ENCODE measurements around the gene PCDHA4. TPM values are rescaled to one million over a fixed set of nuclear protein-coding genes. Genes with fewer than 3 reads are reported as not detected.
"Not testable (repeated sequence)": the region's sequence is repeated elsewhere in the genome, so short reads cannot be mapped to it uniquely, and the experiment has no call there.

Gene PCDHA4
- 4.2 and 5.4 TPM in 2 replicates for total RNA-seq (2014; rRNA removed; shearing (Covaris generic))

GRCh38 chr5:140806834-140807775 lies at the start of gene PCDHA4:
Gene PCDHA4 (plus strand): TSS chr5:140807068.
- in situ Hi-C loops (cut with HindIII; ENCODE audit: low sequenced_read_pairs) = no loop called here
- peak; percentile 63 for DNase-seq (ENCODE audit: low spot score)

DNA sequence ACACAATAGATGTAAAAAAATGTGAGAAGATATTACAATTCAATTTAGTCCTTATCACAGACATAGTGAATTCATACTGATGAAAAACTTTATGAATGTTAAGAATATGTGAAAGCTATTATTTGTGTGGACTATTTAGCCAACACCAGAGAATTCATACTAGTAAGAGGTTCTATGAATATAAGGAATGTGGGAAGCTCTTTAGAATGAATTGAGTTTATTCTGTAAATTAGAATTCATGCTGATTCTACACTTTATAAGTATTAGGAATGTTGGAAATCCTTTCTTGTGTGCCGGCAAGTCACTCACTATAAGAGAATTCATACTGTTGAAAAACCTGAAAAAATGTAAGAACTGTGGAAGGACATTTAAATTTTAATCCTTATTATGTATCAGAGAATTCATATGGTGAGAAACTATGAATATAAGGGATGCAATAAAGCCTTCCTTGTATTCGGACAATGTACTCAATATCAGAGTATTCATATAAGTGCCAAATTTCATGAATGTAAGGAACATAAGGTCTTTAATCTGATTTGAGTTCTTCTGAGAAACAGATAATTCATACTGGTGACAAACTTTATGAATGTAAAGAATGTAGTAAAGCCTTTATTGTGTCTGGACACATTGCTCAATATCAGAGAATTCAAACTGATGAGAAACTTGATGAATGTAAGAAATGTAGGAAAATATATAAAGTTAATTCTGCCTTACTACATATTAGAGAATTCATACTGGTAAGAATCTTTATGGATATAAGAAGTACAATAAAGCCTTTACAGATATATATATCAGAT lies 42.5 kb upstream of the PCDHA4 start:
- DNase-seq (ENCODE audit: low spot score) = no peak
- in situ Hi-C loops (cut with HindIII; ENCODE audit: low sequenced_read_pairs) = no loop called here

DNA sequence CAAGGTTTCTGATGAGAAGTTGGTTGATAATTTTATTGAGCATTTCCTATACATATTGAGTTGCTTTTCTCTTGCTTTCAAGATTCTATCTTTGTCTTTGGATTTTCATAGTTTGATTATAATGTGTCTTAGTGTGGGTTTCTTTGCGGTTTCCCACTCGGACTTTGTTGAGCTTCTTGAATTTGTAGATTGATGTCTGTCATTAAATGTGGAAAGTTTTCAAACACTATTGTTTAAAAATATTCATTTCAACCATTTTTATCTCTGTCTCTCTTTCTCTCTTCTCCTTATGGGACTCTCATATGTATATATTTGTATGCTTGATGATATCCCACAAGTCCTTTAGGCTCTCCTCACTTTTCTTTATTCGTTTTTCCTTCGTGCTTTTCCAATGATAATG lies 39.4 kb upstream of the PCDHA4 start:
- DNase-seq (ENCODE audit: low spot score) = no peak
- in situ Hi-C loops (cut with HindIII; ENCODE audit: low sequenced_read_pairs) = no loop called here

DNA sequence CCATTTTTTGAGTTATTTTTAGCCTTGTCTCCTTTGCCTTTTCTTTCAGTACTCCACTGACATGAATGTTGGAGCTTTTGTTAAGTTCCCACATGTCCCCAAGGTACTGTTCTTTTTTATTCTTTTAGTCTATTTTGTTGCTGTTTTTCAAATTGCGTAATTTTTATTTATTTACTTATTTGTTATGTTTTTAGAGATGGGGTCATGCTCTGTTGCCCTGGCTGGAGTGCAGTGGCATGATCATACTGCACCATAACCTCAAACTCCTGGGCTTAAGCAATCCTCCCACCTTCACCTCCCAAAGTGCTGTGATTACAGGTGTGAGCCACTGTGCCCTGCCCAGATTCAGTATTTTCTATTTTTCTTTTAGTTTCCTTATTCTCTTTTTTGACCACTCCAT lies 26.4 kb upstream of the PCDHA4 start:
- in situ Hi-C loops (cut with HindIII; ENCODE audit: low sequenced_read_pairs) = no loop called here
- DNase-seq (ENCODE audit: low spot score) = no peak

DNA sequence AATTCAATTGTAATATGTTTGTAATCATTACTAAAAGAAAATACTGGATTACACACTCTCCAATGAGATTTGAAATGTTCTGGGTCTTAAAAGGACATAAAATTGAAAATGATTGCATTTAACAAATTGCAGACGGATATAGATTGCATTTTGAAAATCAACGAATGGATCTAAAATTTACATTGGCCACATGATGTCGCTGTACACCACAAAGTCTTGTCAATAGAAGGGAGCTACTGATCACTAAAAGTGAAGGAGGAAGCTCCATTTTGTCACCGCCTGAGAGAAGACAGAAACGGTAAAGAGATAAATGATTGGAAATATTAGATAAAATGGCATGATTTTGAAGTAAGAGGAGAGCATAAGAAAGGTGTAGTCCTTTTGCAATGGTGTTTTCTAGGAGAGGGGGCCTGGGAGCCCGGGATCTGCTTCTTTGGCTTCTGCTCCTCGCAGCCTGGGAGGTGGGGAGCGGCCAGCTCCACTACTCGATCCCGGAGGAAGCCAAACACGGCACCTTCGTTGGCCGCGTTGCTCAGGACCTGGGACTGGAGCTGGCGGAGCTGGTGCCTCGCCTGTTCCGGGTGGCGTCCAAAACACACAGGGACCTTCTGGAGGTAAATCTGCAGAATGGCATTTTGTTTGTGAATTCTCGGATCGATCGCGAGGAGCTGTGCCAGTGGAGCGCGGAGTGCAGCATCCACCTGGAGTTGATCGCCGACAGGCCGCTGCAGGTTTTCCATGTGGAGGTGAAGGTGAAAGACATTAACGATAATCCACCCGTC lies 20.8 kb upstream of the PCDHA4 start, which contains the start of gene PCDHA1:
Gene PCDHA1 (plus strand): TSS at position 236 of the 782 bp plus-strand sequence.
- in situ Hi-C loops (cut with HindIII; ENCODE audit: low sequenced_read_pairs) = no loop called here

DNA sequence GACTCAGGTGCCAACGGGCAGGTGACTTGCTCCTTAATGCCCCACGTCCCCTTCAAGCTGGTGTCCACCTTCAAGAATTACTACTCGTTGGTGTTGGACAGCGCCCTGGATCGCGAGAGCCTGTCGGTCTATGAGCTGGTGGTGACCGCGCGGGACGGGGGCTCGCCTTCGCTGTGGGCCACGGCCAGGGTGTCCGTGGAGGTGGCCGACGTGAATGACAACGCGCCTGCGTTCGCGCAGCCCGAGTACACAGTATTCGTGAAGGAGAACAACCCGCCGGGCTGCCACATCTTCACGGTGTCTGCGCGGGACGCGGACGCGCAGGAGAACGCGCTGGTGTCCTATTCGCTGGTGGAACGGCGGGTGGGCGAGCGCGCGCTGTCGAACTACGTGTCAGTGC lies 19.4 kb upstream of the PCDHA4 start:
- DNase-seq (ENCODE audit: low spot score); in situ Hi-C loops (cut with HindIII; ENCODE audit: low sequenced_read_pairs): not testable (repeated sequence)

More for the DNA sequence above, 20.8 kb upstream of the PCDHA4 start, which contains the start of gene PCDHA1:
- peak; percentile 24 for DNase-seq (ENCODE audit: low spot score)

- DNase-seq (ENCODE audit: low spot score); in situ Hi-C loops (cut with HindIII; ENCODE audit: low sequenced_read_pairs): not testable (repeated sequence)
Observed at GRCh38 chr5:140787849-140788504, 18.9 kb upstream of the PCDHA4 start.

- in situ Hi-C loops (cut with HindIII; ENCODE audit: low sequenced_read_pairs) = no loop called here
- no peak for DNase-seq (ENCODE audit: low spot score)
Observed at GRCh38 chr5:140791089-140791488, 15.8 kb upstream of the PCDHA4 start.

DNA sequence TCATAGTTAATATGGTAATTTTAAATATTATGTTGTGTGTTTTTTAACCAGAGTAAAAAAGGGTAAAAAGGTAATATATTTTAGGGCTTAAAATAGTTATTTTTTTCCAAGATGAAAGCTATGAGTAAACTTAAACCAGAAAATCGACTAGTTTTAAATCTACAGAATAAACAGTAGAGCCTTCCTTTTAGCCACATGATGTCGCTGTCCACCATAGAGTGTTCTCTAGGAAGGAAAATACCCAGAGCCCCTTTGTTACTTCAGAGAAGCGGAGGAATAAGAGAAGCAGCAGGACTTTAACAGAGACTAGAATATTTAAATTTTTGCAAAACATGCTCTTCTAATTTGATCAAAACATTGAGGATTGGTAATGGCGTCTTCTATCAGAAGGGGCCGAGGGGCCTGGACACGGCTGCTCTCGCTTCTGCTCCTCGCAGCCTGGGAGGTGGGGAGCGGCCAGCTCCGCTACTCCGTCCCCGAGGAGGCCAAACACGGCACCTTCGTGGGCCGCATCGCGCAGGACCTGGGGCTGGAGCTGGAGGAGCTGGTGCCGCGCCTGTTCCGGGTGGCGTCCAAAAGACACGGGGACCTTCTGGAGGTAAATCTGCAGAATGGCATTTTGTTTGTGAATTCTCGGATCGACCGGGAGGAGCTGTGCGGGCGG lies 12.1 kb upstream of the PCDHA4 start, which contains the start of gene PCDHA2:
Gene PCDHA2 (plus strand): TSS at position 258 of the 664 bp plus-strand sequence.
- no peak for DNase-seq (ENCODE audit: low spot score)
- in situ Hi-C loops (cut with HindIII; ENCODE audit: low sequenced_read_pairs) = no loop called here

- DNase-seq (ENCODE audit: low spot score) = peak; percentile 8
Observed at GRCh38 chr5:140795259-140795641, 11.6 kb upstream of the PCDHA4 start.

DNA sequence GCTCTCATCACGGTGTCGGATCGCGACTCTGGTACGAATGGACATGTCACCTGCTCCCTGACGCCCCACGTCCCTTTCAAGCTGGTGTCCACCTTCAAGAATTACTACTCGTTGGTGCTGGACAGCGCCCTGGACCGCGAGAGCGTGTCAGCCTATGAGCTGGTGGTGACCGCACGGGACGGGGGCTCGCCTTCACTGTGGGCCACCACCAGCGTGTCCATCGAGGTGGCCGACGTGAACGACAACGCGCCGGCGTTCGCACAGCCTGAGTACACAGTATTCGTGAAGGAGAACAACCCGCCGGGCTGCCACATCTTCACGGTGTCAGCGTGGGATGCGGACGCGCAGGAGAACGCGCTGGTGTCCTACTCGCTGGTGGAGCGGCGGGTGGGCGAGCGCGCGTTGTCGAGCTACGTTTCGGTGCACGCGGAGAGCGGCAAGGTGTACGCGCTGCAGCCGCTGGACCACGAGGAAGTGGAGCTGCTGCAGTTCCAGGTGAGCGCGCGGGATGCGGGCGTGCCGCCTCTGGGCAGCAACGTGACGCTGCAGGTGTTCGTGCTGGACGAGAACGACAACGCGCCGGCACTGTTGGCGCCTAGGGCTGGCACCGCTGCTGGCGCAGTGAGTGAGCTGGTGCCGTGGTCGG lies 10.7 kb upstream of the PCDHA4 start:
- DNase-seq (ENCODE audit: low spot score); in situ Hi-C loops (cut with HindIII; ENCODE audit: low sequenced_read_pairs): not testable (repeated sequence)

More at GRCh38 chr5:140795259-140795641, 11.6 kb upstream of the PCDHA4 start:
- in situ Hi-C loops (cut with HindIII; ENCODE audit: low sequenced_read_pairs) = no loop called here

DNA sequence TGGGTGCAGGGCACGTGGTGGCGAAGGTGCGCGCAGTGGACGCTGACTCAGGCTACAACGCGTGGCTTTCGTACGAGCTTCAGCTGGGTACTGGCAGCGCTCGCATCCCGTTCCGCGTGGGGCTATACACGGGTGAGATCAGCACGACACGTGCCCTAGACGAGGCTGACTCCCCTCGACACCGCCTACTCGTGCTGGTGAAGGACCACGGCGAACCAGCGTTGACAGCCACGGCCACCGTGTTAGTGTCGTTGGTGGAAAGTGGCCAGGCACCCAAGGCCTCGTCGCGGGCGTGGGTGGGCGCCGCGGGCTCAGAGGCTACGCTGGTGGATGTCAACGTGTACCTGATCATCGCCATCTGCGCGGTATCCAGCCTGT lies 10.2 kb upstream of the PCDHA4 start:
- in situ Hi-C loops (cut with HindIII; ENCODE audit: low sequenced_read_pairs) = no loop called here
- DNase-seq (ENCODE audit: low spot score) = no peak

GRCh38 chr5:140800816-140801493 lies 5.9 kb upstream of the PCDHA4 start, which contains the start of gene PCDHA3:
Gene PCDHA3 (plus strand): TSS chr5:140801057.
- in situ Hi-C loops (cut with HindIII; ENCODE audit: low sequenced_read_pairs) = no loop called here
- DNase-seq (ENCODE audit: low spot score) = peak; percentile 22

DNA sequence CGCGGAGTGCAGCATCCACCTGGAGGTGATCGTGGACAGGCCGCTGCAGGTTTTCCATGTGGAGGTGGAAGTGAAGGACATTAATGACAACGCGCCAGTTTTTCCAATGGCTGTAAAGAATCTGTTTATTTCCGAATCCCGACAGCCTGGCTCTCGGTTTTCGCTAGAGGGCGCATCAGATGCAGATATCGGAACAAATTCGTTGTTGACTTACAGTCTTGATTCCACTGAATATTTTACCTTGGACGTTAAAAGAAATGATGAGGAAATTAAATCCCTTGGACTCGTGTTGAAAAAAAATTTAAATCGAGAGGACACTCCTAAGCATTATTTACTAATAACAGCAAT lies 5.4 kb upstream of the PCDHA4 start:
- in situ Hi-C loops (cut with HindIII; ENCODE audit: low sequenced_read_pairs) = no loop called here
- peak; percentile 6 for DNase-seq (ENCODE audit: low spot score)

DNA sequence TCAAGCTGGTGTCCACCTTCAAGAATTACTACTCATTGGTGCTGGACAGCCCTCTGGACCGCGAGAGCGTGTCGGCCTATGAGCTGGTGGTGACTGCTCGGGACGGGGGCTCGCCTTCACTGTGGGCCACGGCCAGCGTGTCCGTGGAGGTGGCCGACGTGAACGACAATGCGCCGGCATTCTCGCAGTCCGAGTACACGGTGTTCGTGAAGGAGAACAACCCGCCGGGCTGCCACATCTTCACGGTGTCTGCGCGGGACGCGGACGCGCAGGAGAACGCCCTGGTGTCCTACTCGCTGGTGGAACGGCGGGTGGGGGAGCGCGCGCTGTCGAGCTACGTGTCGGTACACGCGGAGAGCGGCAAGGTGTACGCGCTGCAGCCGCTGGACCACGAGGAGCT lies 4.5 kb upstream of the PCDHA4 start:
- DNase-seq (ENCODE audit: low spot score); in situ Hi-C loops (cut with HindIII; ENCODE audit: low sequenced_read_pairs): not testable (repeated sequence)

- in situ Hi-C loops (cut with HindIII; ENCODE audit: low sequenced_read_pairs) = no loop called here
- DNase-seq (ENCODE audit: low spot score) = no peak
Observed at GRCh38 chr5:140802781-140803271, 4.0 kb upstream of the PCDHA4 start.
